K562 (cell line): Measurements from ENCODE around the gene HPD. TPM values are rescaled to one million over a fixed set of nuclear protein-coding genes. Genes with fewer than 3 reads are reported as not detected.

Experiments
- ETS2 ChIP-seq: IDR thresholded peaks from 2 replicates; pipeline ENCODE4 v1.6.1; 2016; ENCODE audit warnings: borderline replicate concordance, missing genetic modification characterization, mild to moderate bottlenecking, moderate library complexity, missing compliant biosample characterization; ENCODE audit not compliant: poor library complexity, severe bottlenecking
- HDAC8 ChIP-seq: fragments of 450-650 bp; IDR thresholded peaks from 2 replicates; pipeline ENCODE4 v1.6.1; 2016; ENCODE audit warnings: mild to moderate bottlenecking, missing genetic modification characterization, moderate library complexity, missing compliant biosample characterization
- HMG20A ChIP-seq: fragments of 450-650 bp; formaldehyde crosslinking; conservative IDR thresholded peaks from 2 replicates; pipeline ENCODE4 v1.4.0; 2020; ENCODE audit warnings: mild to moderate bottlenecking, mixed read lengths
- HNRNPLL ChIP-seq: fragments of 200-400 bp; formaldehyde crosslinking; IDR thresholded peaks from 2 replicates; pipeline ENCODE4 v1.6.1; 2017; ENCODE audit warnings: low read length, low read depth, mild to moderate bottlenecking; ENCODE audit not compliant: poor library complexity, severe bottlenecking
- KLF13 ChIP-seq: fragments of 450-650 bp; IDR thresholded peaks from 2 replicates; pipeline ENCODE4 v1.6.1; 2016; ENCODE audit warnings: missing genetic modification characterization, low read depth, mild to moderate bottlenecking, missing compliant biosample characterization, moderate library complexity, borderline replicate concordance
- LCOR ChIP-seq: sonication (generic); formaldehyde crosslinking; IDR thresholded peaks from 2 replicates; pipeline ENCODE4 v1.8.0; 2022; ENCODE audit warnings: mild to moderate bottlenecking, missing genetic modification reagents
- PCBP1 ChIP-seq: fragments of 200-400 bp; formaldehyde crosslinking; IDR thresholded peaks from 2 replicates; pipeline ENCODE4 v1.6.1; 2018; ENCODE audit warnings: mild to moderate bottlenecking, low read depth, low read length; ENCODE audit not compliant: poor library complexity, severe bottlenecking
- RBBP5 ChIP-seq: fragments of 200-600 bp; sonication (generic); IDR thresholded peaks from 2 replicates; pipeline ENCODE4 v1.6.1; 2012; ENCODE audit warnings: borderline replicate concordance, mild to moderate bottlenecking, low read length, control low read depth, inconsistent platforms; ENCODE audit not compliant: insufficient read depth, poor library complexity, severe bottlenecking
- RFX5 ChIP-seq: IDR thresholded peaks from 2 replicates; pipeline ENCODE4 v1.6.1; 2011; ENCODE audit warnings: low read depth, mild to moderate bottlenecking, improper control_type of control experiment, low read length
- SMARCA4 ChIP-seq: fragments of 450-650 bp; IDR thresholded peaks from 2 replicates; pipeline ENCODE4 v1.6.1; 2016
- SREBF2 ChIP-seq: sonication (generic); formaldehyde crosslinking; IDR thresholded peaks from 2 replicates; pipeline ENCODE4 v1.4.0; 2020; ENCODE audit warnings: mild to moderate bottlenecking, missing genetic modification reagents
- ZBTB8A ChIP-seq: fragments of 450-650 bp; IDR thresholded peaks from 2 replicates; pipeline ENCODE4 v1.6.1; 2018; ENCODE audit warnings: mild to moderate bottlenecking, moderate library complexity; ENCODE audit not compliant: partially characterized antibody
- ZKSCAN1 ChIP-seq: fragments of 150-350 bp; IDR thresholded peaks from 2 replicates; pipeline ENCODE4 v1.6.1; 2016; ENCODE audit warnings: low read depth, low read length
- ZNF175 ChIP-seq: fragments of 200-800 bp; sonication (Bioruptor generic); IDR thresholded peaks from 2 replicates; pipeline ENCODE4 v1.6.1; 2016; ENCODE audit warnings: low read depth, mild to moderate bottlenecking, missing genetic modification characterization, missing compliant biosample characterization
- ZNF75A ChIP-seq: fragments of 450-650 bp; formaldehyde crosslinking; IDR thresholded peaks from 2 replicates; pipeline ENCODE4 v1.4.0; 2020; ENCODE audit warnings: mild to moderate bottlenecking
- ZNF830 ChIP-seq: fragments of 250-450 bp; sonication (Bioruptor Pico); IDR thresholded peaks from 2 replicates; pipeline ENCODE4 v1.5.0; 2021; ENCODE audit warnings: mild to moderate bottlenecking
- polyA plus RNA-seq, 8 experiments: library from polyadenylated mRNA; depleted of rRNA in 4 of 8; stranded (reverse) in 5 of 8; unstranded in 3 of 8; fragments of >200 nt; fragmentation: Nextera tagmentation in 2 of 8; fragmentation: Illumina TruSeq in 1 of 8; extraction: Ambion mirVana in 2 of 8; extraction: Trizol in 1 of 8; gene quantifications; 2 replicates each; pipeline versions ENCODE4 v1.2.1 to v1.2.3, GENCODE V29; 2011 to 2014; ENCODE audit warnings: inconsistent platforms in 1 of 8, missing spikeins in 1 of 8
- total RNA-seq, 7 experiments: library from RNA; depleted of rRNA in 6 of 7; stranded (reverse); fragments of >200 nt in 6 of 7; fragmentation: Illumina TruSeq in 2 of 7; extraction: Trizol in 2 of 7; gene quantifications; 2 replicates each; pipeline versions ENCODE4 v1.2.1 to v1.2.3, GENCODE V29; 2011 to 2021; ENCODE audit warnings: low replicate concordance in 1 of 7
- TF ChIP-seq, protein P1 (sequence below): sonication (generic); IDR thresholded peaks from 2 replicates; pipeline ENCODE4 v1.6.1; 2016
- TF ChIP-seq, protein P2 (sequence below): sonication (generic); formaldehyde crosslinking; IDR thresholded peaks from 2 replicates; pipeline ENCODE4 v1.8.0; 2022; ENCODE audit warnings: mild to moderate bottlenecking, low read depth, missing genetic modification reagents
- TF ChIP-seq, protein P3 (sequence below): fragments of 450-650 bp; conservative IDR thresholded peaks from 2 replicates; pipeline ENCODE4 v1.6.1; 2016; ENCODE audit warnings: missing genetic modification characterization, low read depth, mild to moderate bottlenecking, missing compliant biosample characterization, moderate library complexity
- TF ChIP-seq, protein P4 (sequence below): fragments of 450-650 bp; IDR thresholded peaks from 2 replicates; pipeline ENCODE4 v1.6.1; 2017; ENCODE audit warnings: mild to moderate bottlenecking, moderate library complexity
- TF ChIP-seq, protein P5 (sequence below), 2 experiments: fragments of 250-450 bp in 1 of 2; fragments of 450-650 bp in 1 of 2; sonication (Bioruptor Pico) in 1 of 2; IDR thresholded peaks; 2 replicates each; pipeline versions ENCODE4 v1.6.1 to v1.8.0; 2016 to 2021; ENCODE audit warnings: mild to moderate bottlenecking in 2 of 2, moderate library complexity in 2 of 2, missing compliant biosample characterization in 1 of 2, missing genetic modification characterization in 1 of 2

The HPD gene
- total and polyA plus RNA-seq, 9 of the 15 experiments (the other 6 are each of a cell fraction or from before 2014, with no cell fraction given), result 0.06 to 0.29 (median 0.07) TPM; not detected in 4

DNA sequence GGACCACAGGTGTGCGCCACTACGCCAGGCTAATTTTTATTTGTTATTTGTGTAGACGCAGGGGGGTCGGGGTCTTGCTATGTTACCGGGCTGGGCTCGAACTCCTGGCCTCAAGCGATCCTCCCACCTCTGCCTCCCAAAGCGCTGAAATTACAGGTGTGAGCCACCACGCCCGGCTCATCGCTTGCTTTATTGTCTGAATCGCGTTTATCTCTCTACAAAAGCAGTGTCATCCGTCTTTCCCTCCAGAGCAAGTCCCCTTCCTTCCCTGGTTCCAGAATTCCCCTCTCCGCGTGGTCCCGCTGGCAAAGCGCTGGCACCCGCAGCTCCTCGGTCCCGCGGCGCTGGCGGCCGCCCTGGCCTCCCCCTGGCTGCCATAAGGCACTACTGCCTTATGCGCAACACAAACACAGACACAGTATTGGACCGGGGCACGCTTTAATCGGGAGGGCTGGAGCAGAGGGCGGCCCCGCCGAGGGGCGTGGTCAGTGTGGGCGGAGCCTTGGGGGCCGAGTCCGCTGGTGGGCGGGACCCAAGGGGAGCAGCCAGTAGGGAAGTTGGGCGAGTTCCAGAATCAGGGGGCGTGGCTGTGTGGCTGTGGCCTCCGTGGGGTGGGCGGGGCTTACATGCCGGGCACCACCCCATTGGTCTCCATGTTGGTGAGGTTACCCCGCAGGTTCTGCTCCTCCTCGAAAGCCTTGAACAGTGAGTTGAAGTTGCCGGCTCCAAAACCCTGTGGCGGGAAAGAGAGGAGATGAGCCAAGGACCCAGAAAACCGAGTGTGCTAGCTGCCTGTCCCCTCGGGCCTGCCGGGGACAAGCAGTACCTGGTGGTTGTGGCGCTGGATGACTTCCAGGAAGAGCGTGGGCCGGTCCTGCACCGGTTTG lies 19.3 kb downstream of the HPD start (continued):
- TF ChIP-seq, protein P1, sequence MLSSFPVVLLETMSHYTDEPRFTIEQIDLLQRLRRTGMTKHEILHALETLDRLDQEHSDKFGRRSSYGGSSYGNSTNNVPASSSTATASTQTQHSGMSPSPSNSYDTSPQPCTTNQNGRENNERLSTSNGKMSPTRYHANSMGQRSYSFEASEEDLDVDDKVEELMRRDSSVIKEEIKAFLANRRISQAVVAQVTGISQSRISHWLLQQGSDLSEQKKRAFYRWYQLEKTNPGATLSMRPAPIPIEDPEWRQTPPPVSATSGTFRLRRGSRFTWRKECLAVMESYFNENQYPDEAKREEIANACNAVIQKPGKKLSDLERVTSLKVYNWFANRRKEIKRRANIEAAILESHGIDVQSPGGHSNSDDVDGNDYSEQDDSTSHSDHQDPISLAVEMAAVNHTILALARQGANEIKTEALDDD, result no peak
- TF ChIP-seq ZNF75A (CRISPR knock-in tag) (no peak), ZBTB8A (no peak), HDAC8 (tag) (no peak), KLF13 (tag) (peak; percentile 95), HNRNPLL (peak; percentile 55), PCBP1 (no peak), ZNF830 (CRISPR knock-in tag) (no peak), ZKSCAN1 (no peak), RBBP5 (no peak), LCOR (CRISPR knock-in tag) (peak; percentile 81; the same call in 1 of the 2 replicates), SREBF2 (CRISPR knock-in tag) (no peak), ZNF175 (CRISPR knock-in tag) (no peak), ETS2 (tag) (no peak), HMG20A (CRISPR knock-in tag) (no peak), RFX5 (no peak), SMARCA4 (no peak)
- TF ChIP-seq, protein P2, sequence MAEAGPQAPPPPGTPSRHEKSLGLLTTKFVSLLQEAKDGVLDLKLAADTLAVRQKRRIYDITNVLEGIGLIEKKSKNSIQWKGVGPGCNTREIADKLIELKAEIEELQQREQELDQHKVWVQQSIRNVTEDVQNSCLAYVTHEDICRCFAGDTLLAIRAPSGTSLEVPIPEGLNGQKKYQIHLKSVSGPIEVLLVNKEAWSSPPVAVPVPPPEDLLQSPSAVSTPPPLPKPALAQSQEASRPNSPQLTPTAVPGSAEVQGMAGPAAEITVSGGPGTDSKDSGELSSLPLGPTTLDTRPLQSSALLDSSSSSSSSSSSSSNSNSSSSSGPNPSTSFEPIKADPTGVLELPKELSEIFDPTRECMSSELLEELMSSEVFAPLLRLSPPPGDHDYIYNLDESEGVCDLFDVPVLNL, result 0 out of 2 replicates have a peak, but pooled peaks have one; percentile 44
- TF ChIP-seq, protein P3, sequence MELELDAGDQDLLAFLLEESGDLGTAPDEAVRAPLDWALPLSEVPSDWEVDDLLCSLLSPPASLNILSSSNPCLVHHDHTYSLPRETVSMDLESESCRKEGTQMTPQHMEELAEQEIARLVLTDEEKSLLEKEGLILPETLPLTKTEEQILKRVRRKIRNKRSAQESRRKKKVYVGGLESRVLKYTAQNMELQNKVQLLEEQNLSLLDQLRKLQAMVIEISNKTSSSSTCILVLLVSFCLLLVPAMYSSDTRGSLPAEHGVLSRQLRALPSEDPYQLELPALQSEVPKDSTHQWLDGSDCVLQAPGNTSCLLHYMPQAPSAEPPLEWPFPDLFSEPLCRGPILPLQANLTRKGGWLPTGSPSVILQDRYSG (tag), result no peak
- TF ChIP-seq, protein P4, sequence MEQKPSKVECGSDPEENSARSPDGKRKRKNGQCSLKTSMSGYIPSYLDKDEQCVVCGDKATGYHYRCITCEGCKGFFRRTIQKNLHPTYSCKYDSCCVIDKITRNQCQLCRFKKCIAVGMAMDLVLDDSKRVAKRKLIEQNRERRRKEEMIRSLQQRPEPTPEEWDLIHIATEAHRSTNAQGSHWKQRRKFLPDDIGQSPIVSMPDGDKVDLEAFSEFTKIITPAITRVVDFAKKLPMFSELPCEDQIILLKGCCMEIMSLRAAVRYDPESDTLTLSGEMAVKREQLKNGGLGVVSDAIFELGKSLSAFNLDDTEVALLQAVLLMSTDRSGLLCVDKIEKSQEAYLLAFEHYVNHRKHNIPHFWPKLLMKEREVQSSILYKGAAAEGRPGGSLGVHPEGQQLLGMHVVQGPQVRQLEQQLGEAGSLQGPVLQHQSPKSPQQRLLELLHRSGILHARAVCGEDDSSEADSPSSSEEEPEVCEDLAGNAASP, result no peak
- TF ChIP-seq, protein P5, sequence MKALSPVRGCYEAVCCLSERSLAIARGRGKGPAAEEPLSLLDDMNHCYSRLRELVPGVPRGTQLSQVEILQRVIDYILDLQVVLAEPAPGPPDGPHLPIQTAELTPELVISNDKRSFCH (CRISPR knock-in tag; IDR thresholded peaks at IDR 0.05), result no peak
- TF ChIP-seq, protein P5 (tag; IDR thresholded peaks at IDR 0.05), result no peak
